NCI-H2107 (cell line): ENCODE measurements around the gene VPS35L.

Source experiments
- DNase-seq: peaks from one replicate; lab custom pipeline; 2025; lab: John Stamatoyannopoulos, UW

The VPS35L gene

DNA sequence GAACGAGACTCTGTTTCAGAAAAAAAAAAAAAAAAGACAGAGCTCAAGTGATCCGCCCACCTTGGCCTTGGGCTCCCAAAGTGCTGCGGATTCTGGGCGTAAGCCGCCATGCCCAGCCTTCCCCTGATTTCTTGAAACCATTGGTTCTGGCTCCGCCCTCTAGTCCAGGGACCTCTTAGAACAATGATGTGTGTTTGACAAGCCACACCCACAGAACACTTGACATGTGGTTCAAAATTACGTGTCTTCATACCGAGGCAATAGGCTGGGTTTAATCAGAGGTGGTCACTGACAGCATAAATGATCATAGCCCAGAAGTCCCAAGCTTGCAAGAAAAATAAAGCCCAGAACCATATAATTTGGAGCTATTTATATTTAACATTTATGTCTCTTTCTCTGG is 139.5 kb downstream of the VPS35L start:
- no peak for DNase-seq

DNA sequence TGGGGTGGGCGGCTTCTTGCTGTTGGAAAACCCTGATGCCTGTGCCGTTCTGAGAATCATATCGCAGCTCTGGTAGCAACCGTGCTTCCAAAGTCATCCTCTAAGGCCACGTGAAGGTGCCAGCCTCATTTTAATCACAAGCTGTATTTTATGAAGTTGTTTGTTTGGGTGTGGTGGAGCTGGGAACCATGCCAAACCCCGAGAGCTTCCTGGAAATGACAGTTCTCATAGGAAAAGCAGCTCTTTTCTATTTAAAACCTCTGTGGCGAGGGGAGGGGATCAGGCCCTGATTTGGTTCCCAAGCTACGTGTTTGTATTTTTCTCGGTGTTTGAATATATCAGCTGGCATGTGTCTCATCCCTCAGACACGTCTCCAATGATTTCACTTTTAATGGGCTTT is 140.8 kb downstream of the VPS35L start:
- DNase-seq = peak; percentile 68

DNA sequence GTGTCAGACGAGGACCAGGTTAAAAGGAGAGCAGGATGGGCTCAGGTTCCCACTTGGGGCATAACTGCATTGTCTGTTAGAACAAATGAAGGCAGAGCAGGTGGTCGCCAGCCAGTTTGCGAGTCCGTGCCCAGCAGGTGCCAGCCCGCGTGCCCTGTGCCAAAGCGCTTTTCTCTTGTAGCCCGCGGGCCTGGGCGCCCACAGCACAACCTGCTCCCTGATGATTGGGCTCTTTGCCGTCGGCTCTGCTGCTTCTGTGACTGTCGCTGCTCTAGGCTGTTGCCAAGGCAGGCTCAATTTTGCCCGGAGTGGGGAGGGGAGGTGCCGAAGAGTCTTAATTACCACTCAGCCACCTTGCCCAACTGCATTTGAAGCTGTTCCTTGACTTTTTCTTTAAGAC is 141.5 kb downstream of the VPS35L start:
- peak; percentile 31 for DNase-seq

DNA sequence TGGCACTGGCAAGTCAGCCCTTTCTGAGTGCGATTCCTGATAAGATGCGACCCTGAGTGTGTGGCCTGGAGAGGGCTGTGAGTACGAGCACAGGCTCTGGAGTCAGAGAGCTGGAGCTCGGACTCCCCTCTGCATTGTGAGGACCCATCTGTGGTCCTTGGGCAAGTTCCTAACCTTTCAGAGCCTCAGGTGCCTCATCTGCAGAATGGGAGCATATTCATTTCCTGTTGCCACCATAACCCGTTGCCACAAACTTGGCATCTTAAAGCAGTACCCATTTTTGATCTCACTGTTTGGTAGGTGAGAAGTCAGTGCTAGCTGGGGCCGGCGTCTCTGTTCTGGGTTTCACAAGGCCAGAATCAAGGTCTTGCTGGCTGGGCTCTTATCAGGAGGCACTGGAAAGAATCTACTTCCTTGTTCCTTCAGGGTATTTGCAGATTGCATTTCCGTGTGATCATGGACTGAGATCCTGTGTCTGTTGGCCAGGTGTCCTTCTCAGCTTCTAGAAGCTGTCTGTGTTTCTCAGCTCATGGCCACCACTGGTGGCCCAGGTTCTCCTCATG is 142.3 kb downstream of the VPS35L start:
- DNase-seq = no peak

DNA sequence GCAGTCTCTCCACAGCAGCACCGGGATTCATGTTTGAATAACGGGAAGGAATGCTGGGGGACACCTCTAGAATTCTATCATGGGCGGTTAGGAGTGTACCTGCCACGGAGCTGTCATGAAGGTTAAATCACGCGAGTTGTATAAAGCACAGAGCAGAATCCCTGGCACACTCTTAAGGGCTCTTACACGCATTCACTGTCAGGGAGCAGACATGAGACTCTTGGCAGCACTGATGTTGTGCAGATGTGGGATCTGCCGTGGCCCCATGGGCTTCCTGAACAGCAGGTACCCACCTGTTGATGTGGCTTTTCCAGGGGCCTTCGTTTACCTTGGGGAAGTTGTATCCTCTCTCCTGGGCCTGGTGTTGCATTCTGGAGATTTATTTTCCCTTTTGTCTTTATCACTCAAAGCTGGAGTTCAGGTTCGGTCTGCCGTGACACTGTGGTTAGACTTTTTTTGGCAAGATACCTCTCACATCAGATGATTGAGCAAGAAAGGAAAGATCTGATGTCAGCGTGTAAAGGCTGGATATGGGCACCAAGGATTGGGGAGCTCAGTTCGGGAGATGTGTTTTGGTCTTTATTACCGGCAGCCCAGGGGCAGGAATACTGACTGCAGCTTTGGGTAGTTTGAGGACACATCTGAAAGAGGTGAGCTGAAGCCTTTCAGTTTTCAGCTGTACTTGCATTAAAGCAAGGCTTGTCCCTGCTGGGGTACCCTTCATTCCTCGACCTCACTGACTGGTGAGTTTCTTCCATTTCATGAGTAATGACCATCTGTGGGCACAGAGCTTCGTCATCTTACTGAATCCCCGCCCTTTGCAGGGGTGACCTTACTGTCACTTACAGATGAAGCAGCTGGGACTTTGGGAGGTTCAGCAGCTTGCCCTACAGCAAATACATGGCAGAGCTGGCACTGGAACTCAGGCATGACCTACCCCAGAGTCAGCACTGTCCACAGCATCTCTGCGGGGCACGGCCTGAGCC is 143.3 kb downstream of the VPS35L start:
- DNase-seq = peak; percentile 54

DNA sequence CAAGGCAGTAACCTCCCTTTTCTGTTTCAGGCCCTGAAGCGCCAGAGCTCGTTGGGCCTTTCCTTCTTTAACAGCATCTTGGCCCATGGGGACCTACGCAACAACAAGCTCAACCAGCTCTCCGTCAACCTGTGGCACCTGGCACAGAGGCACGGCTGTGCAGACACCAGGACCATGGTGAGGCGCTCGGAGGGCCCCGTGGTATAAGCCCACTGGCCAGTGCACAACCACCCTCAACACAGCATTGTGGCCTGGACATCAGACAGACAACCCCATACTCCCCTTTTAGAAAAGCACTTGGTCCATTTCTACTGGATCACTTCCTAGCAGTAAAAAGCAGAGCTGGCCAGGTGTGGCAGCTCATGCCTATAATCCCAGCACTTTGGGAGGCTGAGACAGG is 144.0 kb downstream of the VPS35L start:
- no peak for DNase-seq

DNA sequence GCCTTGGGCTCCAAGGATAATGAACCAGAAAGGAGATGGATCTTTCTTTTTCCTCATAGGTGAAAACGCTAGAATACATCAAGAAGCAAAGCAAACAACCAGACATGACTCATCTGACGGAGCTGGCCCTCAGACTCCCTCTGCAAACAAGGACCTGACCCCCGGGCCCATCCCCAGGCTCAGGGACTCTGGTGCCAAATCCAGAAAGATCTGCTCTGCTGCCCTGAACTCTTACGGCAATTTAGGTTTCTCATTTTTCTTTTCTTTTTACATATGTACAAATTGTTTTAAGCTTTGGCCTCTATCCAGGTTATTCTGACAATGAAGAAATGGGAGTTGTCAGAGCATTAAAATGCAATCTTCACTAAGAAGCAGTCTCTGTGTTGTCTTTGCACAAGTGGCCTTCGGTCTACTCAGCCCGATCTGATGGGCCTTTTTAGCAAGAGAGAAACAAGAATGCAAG is 144.8 kb downstream of the VPS35L start:
- no peak for DNase-seq

DNA sequence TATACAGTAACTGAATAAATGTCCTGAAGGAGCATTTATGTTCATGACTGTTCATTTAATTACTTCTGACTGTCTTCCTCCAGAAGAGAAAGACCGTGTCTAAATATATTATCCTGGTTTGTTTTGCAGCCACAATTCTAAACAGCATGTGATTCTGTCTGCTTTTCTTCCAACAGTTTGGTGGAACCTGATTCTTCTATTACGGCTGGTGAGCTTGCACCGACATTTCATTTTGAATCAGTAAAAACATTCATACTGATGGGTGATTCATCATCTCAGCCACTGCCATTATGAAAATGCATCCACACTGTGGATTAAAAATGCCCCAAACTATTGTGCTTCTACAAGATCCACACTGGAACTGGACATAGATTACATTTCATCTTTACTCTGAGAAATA is 145.6 kb downstream of the VPS35L start:
- DNase-seq = no peak

DNA sequence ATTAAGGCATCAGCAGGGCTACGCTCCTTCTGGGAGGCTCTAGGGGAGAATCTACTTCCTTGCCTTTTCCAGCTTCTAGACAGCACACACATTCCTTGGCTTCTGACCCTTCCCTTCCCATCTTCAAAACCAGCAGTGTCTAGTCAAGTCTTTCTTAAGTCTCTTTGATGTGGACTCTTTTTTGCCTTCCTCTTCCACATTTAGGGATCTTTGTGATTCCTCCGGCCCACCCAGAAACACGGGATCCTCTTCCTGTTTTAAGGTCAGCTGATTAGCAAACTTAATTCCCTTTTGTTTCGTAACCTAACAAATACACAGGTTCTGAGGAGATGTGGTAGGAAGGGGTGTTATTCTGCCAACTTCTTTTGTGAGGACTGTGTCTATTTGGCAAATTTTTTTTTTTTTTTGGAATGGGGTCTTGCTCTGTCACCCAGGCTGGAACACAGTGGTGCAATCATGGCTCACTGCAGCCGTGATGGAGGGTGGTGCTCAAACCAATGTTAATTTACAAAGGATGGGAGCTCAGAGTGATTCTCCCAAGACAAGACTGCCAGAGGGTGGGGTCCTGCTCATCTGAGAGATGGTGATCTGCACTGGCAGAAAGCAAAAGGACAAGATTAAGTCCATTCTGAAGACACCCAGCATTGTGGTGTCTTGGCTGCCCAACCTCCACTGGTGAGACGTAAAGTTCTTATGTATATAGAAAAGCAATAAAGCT is 147.8 kb downstream of the VPS35L start:
- no peak for DNase-seq

DNA sequence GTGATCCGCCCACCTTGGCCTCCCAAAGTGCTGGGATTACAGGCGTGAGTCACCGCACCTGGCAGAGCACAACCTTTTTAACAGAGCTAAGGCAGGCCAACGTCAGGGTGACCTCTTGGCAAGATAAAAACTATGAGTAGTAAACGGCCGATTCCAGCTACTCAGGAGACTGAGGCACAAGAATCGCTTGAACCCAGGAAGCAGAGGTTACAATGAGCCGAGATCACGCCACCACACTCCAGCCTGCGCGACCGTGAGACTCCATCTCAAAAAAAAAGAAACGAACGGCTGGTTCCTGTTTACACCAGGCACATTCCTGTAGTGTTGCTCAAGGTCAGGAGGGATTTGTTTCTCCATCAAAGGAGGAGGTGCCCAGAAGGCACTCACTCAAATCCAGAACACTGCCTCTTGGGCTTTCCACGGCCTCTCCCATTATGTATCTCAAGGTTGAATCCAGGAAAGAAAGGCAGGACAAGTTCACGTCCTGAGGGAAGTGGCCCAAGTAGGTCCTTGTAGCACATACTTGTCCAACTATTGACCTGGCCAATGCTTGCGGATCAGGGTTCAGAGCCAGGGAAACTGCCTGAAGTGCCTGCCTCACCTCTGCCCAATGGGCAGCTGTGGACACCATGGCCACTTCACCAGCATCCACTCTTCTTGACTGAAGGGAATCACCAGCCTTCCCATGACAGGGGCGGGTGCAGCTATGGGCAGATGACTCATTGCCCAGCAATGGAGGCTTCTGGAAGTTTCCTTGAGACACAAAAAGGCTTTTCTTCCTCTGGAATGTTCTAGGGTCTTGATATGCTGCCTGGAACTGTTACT is 149.0 kb downstream of the VPS35L start:
- no peak for DNase-seq

DNA sequence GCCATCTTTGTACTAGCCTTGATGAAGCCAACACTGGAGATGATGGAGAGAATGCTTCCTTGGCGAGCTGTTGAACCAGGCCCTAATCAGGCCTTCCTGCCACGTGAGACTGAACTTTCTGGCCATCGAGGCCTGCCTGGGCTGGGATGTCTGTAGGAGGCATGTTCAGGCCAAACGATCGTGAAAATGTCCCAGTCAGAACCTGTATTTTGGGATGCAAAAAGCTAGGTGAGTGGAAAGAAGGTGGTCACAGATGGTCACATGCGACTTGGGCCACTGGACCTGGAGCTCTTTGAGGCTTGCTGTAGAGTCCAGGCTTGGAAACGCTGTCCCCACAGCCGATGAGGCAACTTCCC is 149.6 kb downstream of the VPS35L start:
- DNase-seq = no peak

DNA sequence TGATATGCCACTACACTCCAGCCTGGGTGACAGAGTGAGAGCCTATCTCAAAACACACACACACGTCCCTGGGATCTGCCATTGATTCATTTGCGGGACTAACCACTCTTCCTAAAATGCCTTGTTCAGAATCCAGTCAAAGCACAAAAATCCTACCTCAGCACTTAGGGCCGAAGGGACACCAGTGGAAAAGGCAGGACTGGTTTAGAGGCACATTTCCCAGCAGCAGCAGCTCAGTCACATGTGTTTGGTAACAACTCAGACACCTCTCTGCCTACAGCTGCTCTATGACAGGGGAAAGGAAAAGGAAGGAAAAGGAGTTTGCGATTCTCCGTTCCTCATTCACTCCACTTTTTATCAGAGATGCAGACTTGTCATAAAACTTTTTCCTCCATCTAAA is 150.3 kb downstream of the VPS35L start:
- no peak for DNase-seq

DNA sequence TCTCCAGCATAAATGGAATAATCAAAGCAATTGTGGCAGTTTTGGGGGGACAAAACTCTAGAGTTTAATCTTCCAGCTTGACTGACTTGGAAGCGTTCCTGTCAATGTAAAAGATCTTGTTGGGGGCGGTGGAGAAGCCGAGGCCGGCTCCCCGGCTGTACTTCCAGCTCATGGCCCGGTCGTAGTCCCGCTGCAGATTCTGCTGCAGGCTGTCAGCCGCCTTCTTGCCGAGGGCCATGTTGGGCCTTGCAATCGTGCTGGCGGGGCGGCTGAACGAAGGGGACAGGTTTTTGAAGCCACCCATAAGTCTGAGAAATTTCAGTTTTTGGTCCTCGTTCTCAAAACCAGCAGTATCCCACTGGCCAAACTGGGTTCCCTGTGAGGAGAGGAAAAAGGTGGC is 151.3 kb downstream of the VPS35L start:
- DNase-seq = no peak

DNA sequence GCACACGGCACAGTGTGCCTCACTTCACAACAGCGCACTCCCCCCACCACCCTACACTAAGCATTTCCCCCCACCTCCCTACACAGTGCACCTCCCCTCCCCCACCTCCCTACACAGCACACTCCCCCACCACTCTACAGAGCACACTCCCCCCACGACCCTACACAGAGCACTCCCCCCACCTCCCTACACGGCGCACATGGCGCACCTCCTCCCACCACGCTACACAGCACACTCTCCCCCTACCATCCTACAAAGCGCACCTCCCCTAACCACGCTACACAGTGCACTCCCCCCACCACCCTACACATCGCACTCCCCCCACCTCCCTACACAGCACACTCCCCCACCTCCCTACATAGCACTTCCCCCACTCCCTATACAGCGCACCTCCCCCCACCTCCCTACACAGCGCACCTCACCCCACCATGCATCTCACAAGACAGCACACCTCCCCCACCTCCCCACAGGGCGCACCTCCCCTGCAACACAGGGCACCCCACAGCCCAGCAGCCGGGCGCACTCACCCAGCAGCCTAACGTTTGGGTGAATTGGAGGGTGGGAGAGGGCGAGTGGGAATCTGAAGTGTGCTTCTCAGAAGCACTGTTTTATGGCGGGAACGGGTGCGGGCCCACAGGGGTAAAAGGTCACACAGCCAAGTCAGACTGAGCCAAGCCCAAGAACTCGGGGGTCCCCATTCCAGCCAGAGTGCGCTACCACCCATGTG is 152.2 kb downstream of the VPS35L start:
- DNase-seq = no peak

DNA sequence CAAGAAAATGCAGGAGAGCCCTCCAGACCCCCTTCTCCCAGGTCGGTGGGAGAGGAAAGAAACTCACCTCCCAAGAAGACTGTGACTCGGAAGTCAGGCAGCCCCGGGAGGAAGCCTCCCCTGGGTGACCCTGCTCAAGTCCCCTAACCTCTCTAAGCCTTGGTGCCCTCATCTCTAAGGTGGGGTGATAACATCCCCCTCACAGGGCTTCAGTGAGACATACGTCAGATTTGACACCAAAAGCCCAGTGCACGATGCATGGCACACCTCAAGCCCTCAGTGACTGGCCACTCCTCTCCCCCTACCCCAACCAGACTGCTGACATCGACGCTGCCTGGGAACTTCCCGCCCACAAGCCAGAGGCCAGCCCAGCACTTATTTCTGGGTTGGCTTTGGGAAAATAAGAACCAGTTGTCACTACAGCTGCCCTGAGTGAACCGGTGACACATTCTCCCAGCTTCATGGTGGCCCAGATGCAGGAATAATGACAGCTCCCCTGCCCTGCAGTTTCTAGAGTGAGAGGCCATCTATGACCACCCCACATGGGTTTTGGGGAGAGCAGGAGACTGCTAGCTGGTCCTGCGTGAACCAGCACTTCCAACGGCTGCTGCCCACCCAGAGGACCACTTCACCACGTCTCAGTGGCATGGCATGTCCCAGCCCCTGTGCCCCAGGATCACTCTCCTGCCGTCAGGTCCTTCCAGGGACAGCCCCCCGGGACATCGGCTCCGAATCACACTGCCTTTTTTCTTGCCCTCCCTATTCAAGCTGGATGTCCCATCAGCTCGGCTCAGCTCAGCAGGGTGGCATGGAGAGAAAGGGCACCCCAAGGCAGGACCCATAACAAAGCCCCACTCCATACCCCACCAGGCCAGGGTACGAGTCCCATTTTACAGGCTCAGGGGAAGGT is 153.0 kb downstream of the VPS35L start:
- DNase-seq = no peak

DNA sequence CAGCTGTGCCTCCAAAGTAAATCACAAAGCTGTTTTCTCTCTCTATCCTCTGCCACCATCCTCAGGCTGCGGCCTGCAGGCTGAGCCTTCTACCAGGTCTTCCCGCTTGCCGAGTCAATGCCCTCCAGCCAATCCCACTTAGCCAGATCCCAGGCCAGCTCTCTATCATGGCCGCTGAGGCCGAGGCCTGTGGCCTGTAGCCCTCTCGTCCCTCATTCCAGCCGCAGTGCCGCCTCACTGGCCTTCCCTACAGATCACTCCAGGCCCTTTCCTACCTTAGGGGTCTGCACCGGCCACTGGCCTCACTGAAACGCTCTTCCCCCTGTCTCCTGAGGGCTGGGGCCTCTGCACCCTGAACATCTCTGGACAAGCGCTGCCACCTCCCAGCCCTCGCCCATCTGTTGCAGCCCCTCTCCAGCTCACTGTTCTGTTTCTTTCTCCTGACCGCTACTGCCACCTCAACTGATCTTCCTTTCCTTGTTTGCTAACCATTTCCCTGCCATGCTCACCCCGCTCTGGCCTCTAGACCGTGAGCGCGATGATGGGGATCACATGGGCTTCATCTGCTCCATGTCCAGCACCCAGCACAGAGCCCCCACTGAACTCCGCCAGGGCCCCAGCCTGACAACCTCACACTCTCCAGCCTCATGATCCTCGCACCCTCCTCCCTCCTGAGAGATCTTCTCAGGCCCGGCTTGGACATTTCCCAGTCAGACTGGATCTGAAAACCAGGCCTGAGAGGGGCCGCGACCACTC is 154.1 kb downstream of the VPS35L start:
- no peak for DNase-seq

DNA sequence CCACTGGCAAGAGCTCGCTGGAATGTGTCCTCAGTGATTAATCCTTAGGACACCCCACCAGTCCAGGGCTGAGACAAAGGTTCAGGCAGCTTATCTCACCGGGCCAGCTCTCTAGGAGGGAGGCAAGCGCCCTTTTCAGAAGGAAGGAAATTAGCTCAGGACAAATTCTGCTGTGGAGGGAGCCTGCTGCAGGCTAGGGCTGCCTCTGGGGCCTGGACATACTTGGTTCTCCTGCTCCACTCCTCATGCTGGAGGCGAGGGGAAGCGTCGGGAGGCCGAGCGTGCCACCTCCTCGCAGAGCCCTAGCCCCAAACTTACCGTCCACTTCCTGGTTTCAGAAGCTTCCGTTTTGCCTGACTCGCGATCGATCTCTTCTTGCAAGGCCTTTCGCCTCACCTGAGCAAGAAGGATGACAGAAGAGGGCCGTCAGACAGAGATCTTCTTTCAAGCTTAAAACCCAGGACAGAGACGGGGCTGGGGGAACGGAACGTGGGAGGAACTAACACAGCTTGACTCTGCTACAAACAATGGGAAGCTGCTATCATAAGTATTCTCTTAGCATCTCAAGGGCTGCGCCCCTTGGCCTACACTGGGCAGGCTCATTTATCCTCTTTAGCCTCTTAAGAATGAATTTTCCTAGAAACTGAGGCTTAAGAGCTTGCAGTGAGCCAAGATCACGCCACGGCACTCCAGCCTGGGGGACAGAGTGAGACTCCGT is 154.8 kb downstream of the VPS35L start:
- DNase-seq = no peak

DNA sequence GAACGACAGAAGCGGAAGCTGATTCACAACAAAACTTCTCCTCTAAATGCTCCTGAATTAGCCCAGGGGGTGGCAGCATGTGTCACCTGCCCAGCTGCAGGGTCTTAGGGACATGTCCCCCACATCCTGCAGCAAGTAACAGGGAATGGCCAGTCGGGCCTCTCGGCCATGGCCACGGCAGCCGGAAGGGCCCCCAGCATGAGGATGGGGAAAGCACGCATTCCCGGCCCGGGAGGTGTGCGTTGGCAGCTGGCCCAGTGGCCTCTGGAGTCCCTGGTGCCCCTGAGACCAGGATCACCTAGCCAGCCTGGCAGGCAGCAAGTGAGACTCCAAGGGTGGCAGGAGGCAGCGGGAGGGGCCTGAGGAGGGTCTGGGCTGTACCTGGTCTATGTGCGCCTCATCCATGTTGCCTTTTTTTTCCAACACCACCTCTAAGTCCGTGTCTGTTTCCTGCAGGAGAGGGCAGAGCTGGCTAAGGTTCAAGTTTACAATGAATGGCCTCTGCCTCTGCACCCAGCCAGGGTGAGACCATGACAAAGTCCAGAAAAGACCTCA is 155.6 kb downstream of the VPS35L start:
- no peak for DNase-seq

DNA sequence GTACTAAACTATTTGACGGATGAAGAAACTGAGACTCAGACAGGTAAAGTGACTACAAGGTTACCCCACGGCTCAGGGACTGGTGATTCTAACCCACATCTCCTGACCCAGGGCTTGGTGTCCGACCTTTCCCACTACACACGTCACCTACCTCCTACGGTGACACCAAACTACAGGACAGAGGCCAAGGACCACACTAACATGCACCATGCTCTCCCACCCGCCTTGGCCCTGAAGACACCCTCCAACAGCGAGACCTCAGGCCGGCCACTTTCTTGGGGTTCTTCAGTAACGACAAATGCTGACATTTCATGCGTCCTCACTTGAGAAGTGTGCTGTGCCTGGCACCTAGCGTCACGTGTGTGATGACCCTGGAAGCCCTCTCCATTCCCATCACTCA is 156.1 kb downstream of the VPS35L start:
- no peak for DNase-seq
